Measurements from ENCODE around the gene LRBA. TPM values are rescaled to one million over a fixed set of nuclear protein-coding genes. Genes with fewer than 3 reads are reported as not detected.
"Not testable (repeated sequence)": the region's sequence is repeated elsewhere in the genome, so short reads cannot be mapped to it uniquely, and the experiment has no call there.

Gene LRBA
- total RNA-seq, 8 experiments from 2014 or later, result 15.9 to 71.4 (median 24.7) TPM

DNA sequence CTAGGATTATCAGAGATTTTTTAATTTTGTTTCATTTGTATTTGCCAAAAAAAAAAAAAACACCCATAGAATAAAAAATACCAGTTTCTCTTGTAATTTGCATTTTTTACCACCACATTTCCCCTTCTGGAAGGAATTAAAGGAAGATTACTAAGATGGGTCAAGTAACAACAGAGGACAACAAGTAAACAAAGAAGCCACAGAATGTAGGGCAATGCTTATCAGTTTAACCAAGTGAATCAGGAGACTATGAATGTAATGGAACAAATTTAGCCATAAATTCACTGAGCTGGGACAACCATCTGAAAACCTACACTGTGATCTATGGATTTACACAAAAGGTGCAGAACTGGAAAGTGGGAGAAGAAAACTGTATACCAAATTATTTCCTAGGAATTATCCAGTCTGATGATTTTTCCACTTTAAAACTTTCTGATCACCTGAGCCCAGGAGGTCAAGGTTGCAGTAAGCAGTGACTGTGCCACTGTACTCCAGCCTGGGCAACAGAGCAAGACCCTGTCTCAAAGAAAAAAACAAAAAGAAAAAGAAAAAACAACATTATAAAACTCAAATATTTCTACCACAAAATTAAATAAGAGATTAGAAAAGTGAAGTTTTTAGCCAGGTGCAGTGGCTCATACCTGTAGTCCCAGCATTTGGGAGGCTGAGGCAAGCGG, 32.4 kb downstream of the LRBA start:
- H3K4me1 ChIP-seq (replicated peaks in 1 of 2), result no peaks in the 10 kb centered on the region
- no peak overlapping the region for H3K4me3 ChIP-seq
- no peak overlapping the region for H3K27ac ChIP-seq
- in situ Hi-C loops (cut with MboI; ENCODE audit: low pct_unique_long_range_greater_than_20kb in 2 of 9, low sequenced_read_pairs in 9 of 9, unreplicated experiment in 9 of 9), result no loop called here
- WGBS, 10 experiments, result 83 to 100% (median 97%) methylated on average over 1 of the region's 1 CpG; no CpG with 5 or more reads in 2 of the 10 experiments
- ATAC-seq (replicated peaks in 6 of 8), result no peak

- 82 to 100% (median 98%) methylated on average over 2 to 3 of the region's 3 CpGs for WGBS, 10 experiments
- no peak for ATAC-seq (replicated peaks in 6 of 8)
- H3K4me3 ChIP-seq, result no peak overlapping the region
- in situ Hi-C loops (cut with MboI; ENCODE audit: low pct_unique_long_range_greater_than_20kb in 2 of 9, low sequenced_read_pairs in 9 of 9, unreplicated experiment in 9 of 9), result no loop called here
- no peaks in the 10 kb centered on the region for H3K4me1 ChIP-seq (replicated peaks in 1 of 2)
- no peak overlapping the region for H3K27ac ChIP-seq
Measured at GRCh38 chr4:150978738-150979575, 36.1 kb downstream of the LRBA start.

- no peaks in the 10 kb centered on the region for H3K4me1 ChIP-seq (replicated peaks in 1 of 2)
- 0 to 100% (median 82%) methylated on average over 1 to 10 of the region's 11 CpGs for WGBS, 10 experiments
- no peak overlapping the region for H3K27ac ChIP-seq
- in situ Hi-C loops (cut with MboI; ENCODE audit: low pct_unique_long_range_greater_than_20kb in 2 of 9, low sequenced_read_pairs in 9 of 9, unreplicated experiment in 9 of 9), result no loop called here
- ATAC-seq (replicated peaks in 6 of 8), result peak in 2 of 8 experiments; percentile 44 to 67
- no peak overlapping the region for H3K4me3 ChIP-seq
Measured at GRCh38 chr4:150976478-150977118, 38.5 kb downstream of the LRBA start.

DNA sequence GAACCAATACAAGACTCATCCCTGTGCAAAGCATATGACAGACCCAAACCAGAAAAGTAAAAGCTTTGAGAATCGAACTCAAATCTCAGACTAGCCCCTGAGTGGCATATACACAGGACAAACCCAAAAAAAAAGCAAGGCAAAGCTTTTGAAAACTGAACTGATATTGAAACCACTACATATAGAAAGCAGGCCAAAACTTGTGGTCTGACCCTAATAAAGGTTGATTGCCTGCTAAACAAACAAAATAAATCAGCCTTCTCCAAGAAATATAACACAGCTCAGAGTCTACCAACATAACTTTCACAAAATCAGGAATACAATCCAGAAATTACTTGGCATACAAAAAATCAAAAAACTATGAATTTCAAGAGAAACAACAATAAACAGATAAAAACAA, 40.3 kb downstream of the LRBA start:
- in situ Hi-C loops (cut with MboI; ENCODE audit: low pct_unique_long_range_greater_than_20kb in 2 of 9, low sequenced_read_pairs in 9 of 9, unreplicated experiment in 9 of 9), result no loop called here
- ATAC-seq (replicated peaks in 6 of 8), result no peak
- Histone ChIP-seq H3K4me3 (no peak overlapping the region), H3K4me1 (replicated peaks in 1 of 2) (no peaks in the 10 kb centered on the region), H3K27ac (no peak overlapping the region)
- 50 to 86% (median 71%) methylated on average over 1 of the region's 1 CpG; no CpG with 5 or more reads in 3 of the 10 experiments for WGBS, 10 experiments

GRCh38 chr4:150974252-150974640, 40.8 kb downstream of the LRBA start:
- ATAC-seq (replicated peaks in 6 of 8), result no peak
- WGBS, 10 experiments, result 83 to 100% (median 91%) methylated on average over 1 of the region's 1 CpG; no CpG with 5 or more reads in 3 of the 10 experiments
- in situ Hi-C loops (cut with MboI; ENCODE audit: low pct_unique_long_range_greater_than_20kb in 2 of 9, low sequenced_read_pairs in 9 of 9, unreplicated experiment in 9 of 9), result no loop called here

GRCh38 chr4:150973626-150974251, 41.3 kb downstream of the LRBA start:
- Histone ChIP-seq H3K4me1 (replicated peaks in 1 of 2) (no peaks in the 10 kb centered on the region), H3K4me3 (no peak overlapping the region), H3K27ac (no peak overlapping the region)
- in situ Hi-C loops (cut with MboI; ENCODE audit: low pct_unique_long_range_greater_than_20kb in 2 of 9, low sequenced_read_pairs in 9 of 9, unreplicated experiment in 9 of 9), result no loop called here
- WGBS, 10 experiments, result 32 to 100% (median 91%) methylated on average over 1 to 6 of the region's 6 CpGs; no CpG with 5 or more reads in 2 of the 10 experiments
- ATAC-seq (replicated peaks in 6 of 8), result peak in 2 of 8 experiments; percentile 79 to 86

More at GRCh38 chr4:150974252-150974640, 40.8 kb downstream of the LRBA start:
- H3K4me1 ChIP-seq (replicated peaks in 1 of 2), result no peaks in the 10 kb centered on the region
- no peak overlapping the region for H3K4me3 ChIP-seq
- H3K27ac ChIP-seq, result no peak overlapping the region

- Histone ChIP-seq H3K4me1 (replicated peaks in 1 of 2) (no peaks in the 10 kb centered on the region), H3K27ac (no peak overlapping the region), H3K4me3 (no peak overlapping the region)
- 0 to 100% (median 50%) methylated on average over 1 of the region's 1 CpG; no CpG with 5 or more reads in 1 of the 10 experiments for WGBS, 10 experiments
- peak in 1 of 8 experiments; percentile 37 for ATAC-seq (replicated peaks in 6 of 8)
- in situ Hi-C loops (cut with MboI; ENCODE audit: low pct_unique_long_range_greater_than_20kb in 2 of 9, low sequenced_read_pairs in 9 of 9, unreplicated experiment in 9 of 9), result no loop called here
Measured at GRCh38 chr4:150972592-150972991, 42.5 kb downstream of the LRBA start.

DNA sequence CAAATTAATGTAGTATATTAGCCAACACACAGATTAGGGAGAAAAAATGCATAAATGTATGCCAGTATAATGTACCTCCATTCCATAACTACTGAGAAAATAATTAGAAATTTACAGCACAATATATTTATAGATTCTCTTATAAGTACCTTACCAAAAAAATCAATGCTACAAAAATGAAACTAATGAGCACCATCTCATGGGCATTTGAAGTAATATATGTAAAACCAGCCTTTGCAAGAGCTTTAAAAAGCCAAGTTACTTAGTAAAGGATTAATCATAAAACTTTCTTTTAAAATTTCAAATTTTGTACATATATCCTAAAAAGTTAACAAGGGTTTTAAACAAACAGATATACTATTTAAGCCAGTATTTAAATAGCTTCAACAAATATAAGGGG, 43.2 kb downstream of the LRBA start:
- no peaks in the 10 kb centered on the region for H3K4me1 ChIP-seq (replicated peaks in 1 of 2)
- in situ Hi-C loops (cut with MboI; ENCODE audit: low pct_unique_long_range_greater_than_20kb in 2 of 9, low sequenced_read_pairs in 9 of 9, unreplicated experiment in 9 of 9), result no loop called here
- ATAC-seq (replicated peaks in 6 of 8), result no peak
- H3K4me3 ChIP-seq, result no peak overlapping the region
- H3K27ac ChIP-seq, result no peak overlapping the region

- H3K27ac ChIP-seq, result no peak overlapping the region
- no peak overlapping the region for H3K4me3 ChIP-seq
- no peaks in the 10 kb centered on the region for H3K4me1 ChIP-seq (replicated peaks in 1 of 2)
- ATAC-seq (replicated peaks in 6 of 8), result no peak
- in situ Hi-C loops (cut with MboI; ENCODE audit: low pct_unique_long_range_greater_than_20kb in 2 of 9, low sequenced_read_pairs in 9 of 9, unreplicated experiment in 9 of 9), result no loop called here
- 13 to 100% (median 100%) methylated on average over 1 to 2 of the region's 2 CpGs; no CpG with 5 or more reads in 1 of the 10 experiments for WGBS, 10 experiments
Measured at GRCh38 chr4:150970685-150971151, 44.4 kb downstream of the LRBA start.

DNA sequence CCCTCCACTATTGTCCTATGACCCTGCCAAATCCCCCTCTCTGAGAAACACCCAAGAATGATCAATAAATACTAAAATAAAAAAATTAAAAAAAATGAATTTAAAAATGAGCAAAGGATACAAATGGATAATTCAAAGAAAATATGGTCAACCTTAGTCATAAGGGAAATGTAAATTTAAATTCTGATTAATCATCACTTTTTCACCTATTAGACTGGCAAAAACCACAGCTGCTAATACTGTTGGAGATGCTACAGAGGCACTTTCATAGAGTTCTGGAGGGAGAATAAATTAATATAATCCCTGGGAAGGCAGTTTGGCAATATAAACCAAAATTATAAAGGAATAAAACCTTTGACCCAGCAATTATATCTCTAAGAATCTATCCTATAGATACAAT, 50.3 kb downstream of the LRBA start:
- no peak overlapping the region for H3K27ac ChIP-seq
- H3K4me3 ChIP-seq, result no peak overlapping the region
- H3K4me1 ChIP-seq (replicated peaks in 1 of 2), result no peaks in the 10 kb centered on the region
- ATAC-seq (replicated peaks in 6 of 8), result peak in 2 of 8 experiments; percentile 29 to 54
- in situ Hi-C loops (cut with MboI; ENCODE audit: low pct_unique_long_range_greater_than_20kb in 2 of 9, low sequenced_read_pairs in 9 of 9, unreplicated experiment in 9 of 9), result no loop called here

DNA sequence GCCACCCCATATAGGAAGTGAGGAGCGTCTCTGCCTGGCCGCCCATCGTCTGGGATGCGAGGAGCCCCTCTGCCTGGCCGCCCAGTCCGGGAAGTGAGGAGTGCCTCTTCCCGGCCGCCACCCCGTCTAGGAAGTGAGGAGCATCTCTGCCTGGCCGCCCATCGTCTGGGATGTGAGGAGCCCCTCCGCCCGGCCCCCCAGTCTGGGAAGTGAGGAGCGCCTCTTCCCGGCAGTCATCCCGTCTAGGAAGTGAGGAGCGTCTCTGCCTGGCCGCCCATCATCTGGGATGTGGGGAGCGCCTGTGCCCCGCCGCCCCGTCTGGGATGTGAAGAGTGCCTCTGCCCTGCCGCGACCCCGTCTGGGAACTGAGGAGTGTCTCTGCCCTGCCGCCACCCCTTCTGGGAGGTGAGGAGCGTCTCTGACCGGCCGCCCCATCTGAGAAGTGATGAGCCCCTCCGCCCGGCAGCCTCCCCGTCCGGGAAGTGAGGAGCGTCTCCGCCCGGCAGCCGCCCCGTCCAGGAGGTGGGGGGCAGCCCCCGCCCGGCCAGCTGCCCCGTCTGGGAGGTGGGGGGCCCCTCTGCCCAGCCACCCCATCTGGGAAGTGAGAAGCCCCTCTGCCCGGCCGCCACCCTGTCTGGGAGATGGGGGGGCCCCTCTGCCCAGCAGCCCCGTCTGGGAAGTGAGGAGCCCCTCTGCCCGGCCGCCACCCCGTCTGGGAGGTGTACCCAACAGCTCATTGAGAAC, 51.3 kb downstream of the LRBA start:
- H3K4me3 ChIP-seq; in situ Hi-C loops (cut with MboI; ENCODE audit: low pct_unique_long_range_greater_than_20kb in 2 of 9, low sequenced_read_pairs in 9 of 9, unreplicated experiment in 9 of 9); H3K27ac ChIP-seq; ATAC-seq (replicated peaks in 6 of 8); H3K4me1 ChIP-seq (replicated peaks in 1 of 2): not testable (repeated sequence)
- no CpG with 5 or more reads among the region's 47 CpGs for WGBS, 10 experiments

GRCh38 chr4:150962245-150962644, 52.8 kb downstream of the LRBA start:
- in situ Hi-C loops (cut with MboI; ENCODE audit: low pct_unique_long_range_greater_than_20kb in 2 of 9, low sequenced_read_pairs in 9 of 9, unreplicated experiment in 9 of 9), result no loop called here
- H3K4me1 ChIP-seq (replicated peaks in 1 of 2), result no peaks in the 10 kb centered on the region
- ATAC-seq (replicated peaks in 6 of 8), result no peak

More at GRCh38 chr4:150962245-150962644, 52.8 kb downstream of the LRBA start:
- WGBS, 10 experiments, result 67 to 100% (median 100%) methylated on average over 1 of the region's 1 CpG; no CpG with 5 or more reads in 6 of the 10 experiments
- no peak overlapping the region for H3K4me3 ChIP-seq
- H3K27ac ChIP-seq, result no peak overlapping the region
